Testis (tissue), 2 donors: Measurements from ENCODE around the gene PPP6C.

Experiments
- CTCF ChIP-seq, 3 experiments: fragments of 450-650 bp in 2 of 3; fragments of 200-600 bp in 1 of 3; sonication (generic) in 1 of 3; IDR thresholded peaks; one replicate each; pipeline ENCODE4 v1.5.1; 2016 to 2019; ENCODE audit warnings: antibody characterized with exemption in 3 of 3, mild to moderate bottlenecking in 2 of 3, moderate library complexity in 1 of 3
- POLR2A ChIP-seq: fragments of 450-650 bp; IDR thresholded peaks from one replicate; pipeline ENCODE4 v1.6.1; 2017; ENCODE audit warnings: antibody characterized with exemption, mild to moderate bottlenecking, moderate library complexity

GRCh38 chr9:125125523-125125922, 64.1 kb downstream of the PPP6C start:
- TF ChIP-seq CTCF (IDR thresholded peaks at IDR 0.05), result no peak
- no peak for TF ChIP-seq POLR2A
